Testis (tissue), 2 donors: ENCODE data around the gene HLA-DMB.

Experiments used
- CTCF ChIP-seq, 3 experiments: fragments of 450-650 bp in 2 of 3; fragments of 200-600 bp in 1 of 3; sonication (generic) in 1 of 3; IDR thresholded peaks; one replicate each; pipeline ENCODE4 v1.5.1; 2016 to 2019; ENCODE audit warnings: antibody characterized with exemption in 3 of 3, mild to moderate bottlenecking in 2 of 3, moderate library complexity in 1 of 3
- POLR2A ChIP-seq: fragments of 450-650 bp; IDR thresholded peaks from one replicate; pipeline ENCODE4 v1.6.1; 2017; ENCODE audit warnings: antibody characterized with exemption, mild to moderate bottlenecking, moderate library complexity

- no peak for TF ChIP-seq CTCF (IDR thresholded peaks at IDR 0.05)
- no peak for TF ChIP-seq POLR2A
These were observed 45.9 kb downstream of the HLA-DMB start for GRCh38 chr6:32895006-32895345.
